Measurements from ENCODE around the gene ZNF689. TPM values are rescaled to one million over a fixed set of nuclear protein-coding genes. Genes with fewer than 3 reads are reported as not detected.

ZNF689 gene
- total and polyA plus RNA-seq, 2 of the 13 experiments (the other 11 are each of a cell fraction or from before 2014, with no cell fraction given) = 9.7 to 19.5 TPM

- TF ChIP-seq ZHX2 (IDR thresholded peaks at IDR 0.05; ENCODE audit: low read depth) (no peak), ZHX2 (CRISPR knock-in tag; IDR thresholded peaks at IDR 0.05; ENCODE audit: borderline replicate concordance) (no peak), ZFP36L2 (CRISPR knock-in tag; IDR thresholded peaks at IDR 0.05) (no peak), ZNF124 (CRISPR knock-in tag; IDR thresholded peaks at IDR 0.05) (0 out of 2 replicates have a peak, but pooled peaks have one; percentile 54), ZNF317 (CRISPR knock-in tag; IDR thresholded peaks at IDR 0.05) (peak; percentile 84; the same call in 1 of the 2 replicates), MBD4 (IDR thresholded peaks at IDR 0.05; ENCODE audit: borderline replicate concordance, low read length) (no peak), MTF1 (CRISPR knock-in tag; IDR thresholded peaks at IDR 0.05) (no peak), DBP (CRISPR knock-in tag; IDR thresholded peaks at IDR 0.05; ENCODE audit: not compliant biosample characterization) (no peak), CEBPB (IDR thresholded peaks at IDR 0.05; ENCODE audit: borderline replicate concordance, low read depth, low read length) (no peak), MLXIP (CRISPR knock-in tag; IDR thresholded peaks at IDR 0.05; ENCODE audit: borderline replicate concordance) (peak; percentile 52; the same call in 1 of the 2 replicates), SP4 (CRISPR knock-in tag; IDR thresholded peaks at IDR 0.05) (no peak), ZNF232 (CRISPR knock-in tag; IDR thresholded peaks at IDR 0.05; ENCODE audit: borderline replicate concordance) (peak; percentile 80; the same call in 1 of the 2 replicates), ZNF652 (CRISPR knock-in tag; IDR thresholded peaks at IDR 0.05; ENCODE audit: borderline replicate concordance, low read depth) (0 out of 2 replicates have a peak, but pooled peaks have one; percentile 30), CAMTA2 (CRISPR knock-in tag; IDR thresholded peaks at IDR 0.05; ENCODE audit: borderline replicate concordance) (no peak), TRAFD1 (CRISPR knock-in tag; IDR thresholded peaks at IDR 0.05; ENCODE audit: borderline replicate concordance) (no peak), DDIT3 (CRISPR knock-in tag; IDR thresholded peaks at IDR 0.05) (no peak)
Observed at GRCh38 chr16:30658731-30659506, 48.7 kb upstream of the ZNF689 start (continued).

Measured in HepG2 (cell line).